HL-60 (cell line): ENCODE data around the gene COL18A1.

ENCODE experiments used
- GABPA ChIP-seq: IDR thresholded peaks from 2 replicates; pipeline ENCODE4 v1.6.1; 2012; ENCODE audit warnings: low read depth
- TF ChIP-seq, protein P1 (sequence below): IDR thresholded peaks from one replicate; pipeline ENCODE4 v1.5.1; 2011; ENCODE audit warnings: low read length, control low read depth, inconsistent platforms; ENCODE audit not compliant: insufficient read depth

DNA sequence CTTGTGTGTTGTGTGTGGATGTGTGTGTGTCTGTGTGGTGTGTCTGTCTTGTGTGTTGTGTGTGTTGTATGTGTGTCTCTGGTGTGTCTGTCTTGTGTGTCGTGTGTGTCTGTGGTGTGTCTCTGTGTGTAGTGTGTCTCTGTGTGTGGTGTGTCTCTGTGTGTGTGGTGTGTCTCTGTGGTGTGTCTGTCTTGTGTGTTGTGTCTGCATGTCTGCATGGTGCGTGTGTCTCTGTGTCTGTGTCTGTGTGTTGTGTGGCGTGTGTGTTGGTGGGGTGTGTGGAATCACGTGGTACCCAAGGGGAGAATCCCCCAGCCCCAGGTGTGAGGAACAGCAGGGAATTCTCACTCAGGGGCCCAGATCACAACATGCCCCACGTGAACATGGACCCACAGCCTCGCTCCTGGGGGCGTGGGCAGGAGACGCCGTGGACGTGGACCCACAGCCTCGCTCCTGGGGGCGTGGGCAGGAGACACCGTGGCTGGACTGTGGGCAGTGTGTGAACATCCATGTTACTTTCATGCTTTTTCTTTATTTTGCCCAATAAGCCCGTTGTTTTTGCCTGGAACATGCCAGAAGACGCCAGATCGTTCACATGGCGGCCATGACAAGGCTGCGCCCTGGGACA is 69.5 kb downstream of the COL18A1 start:
- TF ChIP-seq, protein P1, sequence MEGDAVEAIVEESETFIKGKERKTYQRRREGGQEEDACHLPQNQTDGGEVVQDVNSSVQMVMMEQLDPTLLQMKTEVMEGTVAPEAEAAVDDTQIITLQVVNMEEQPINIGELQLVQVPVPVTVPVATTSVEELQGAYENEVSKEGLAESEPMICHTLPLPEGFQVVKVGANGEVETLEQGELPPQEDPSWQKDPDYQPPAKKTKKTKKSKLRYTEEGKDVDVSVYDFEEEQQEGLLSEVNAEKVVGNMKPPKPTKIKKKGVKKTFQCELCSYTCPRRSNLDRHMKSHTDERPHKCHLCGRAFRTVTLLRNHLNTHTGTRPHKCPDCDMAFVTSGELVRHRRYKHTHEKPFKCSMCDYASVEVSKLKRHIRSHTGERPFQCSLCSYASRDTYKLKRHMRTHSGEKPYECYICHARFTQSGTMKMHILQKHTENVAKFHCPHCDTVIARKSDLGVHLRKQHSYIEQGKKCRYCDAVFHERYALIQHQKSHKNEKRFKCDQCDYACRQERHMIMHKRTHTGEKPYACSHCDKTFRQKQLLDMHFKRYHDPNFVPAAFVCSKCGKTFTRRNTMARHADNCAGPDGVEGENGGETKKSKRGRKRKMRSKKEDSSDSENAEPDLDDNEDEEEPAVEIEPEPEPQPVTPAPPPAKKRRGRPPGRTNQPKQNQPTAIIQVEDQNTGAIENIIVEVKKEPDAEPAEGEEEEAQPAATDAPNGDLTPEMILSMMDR = no peak
- TF ChIP-seq GABPA = no peak
